ENCODE data around the gene GPC6.

GPC6 gene

GRCh38 chr13:93726173-93726957 lies 499.8 kb downstream of the GPC6 start:
- DNase-seq (ENCODE audit: low read depth, low spot score), result no peak
- in situ Hi-C loops (cut with HindIII; ENCODE audit: low sequenced_read_pairs), result no loop called here
- TF ChIP-seq, protein P1, sequence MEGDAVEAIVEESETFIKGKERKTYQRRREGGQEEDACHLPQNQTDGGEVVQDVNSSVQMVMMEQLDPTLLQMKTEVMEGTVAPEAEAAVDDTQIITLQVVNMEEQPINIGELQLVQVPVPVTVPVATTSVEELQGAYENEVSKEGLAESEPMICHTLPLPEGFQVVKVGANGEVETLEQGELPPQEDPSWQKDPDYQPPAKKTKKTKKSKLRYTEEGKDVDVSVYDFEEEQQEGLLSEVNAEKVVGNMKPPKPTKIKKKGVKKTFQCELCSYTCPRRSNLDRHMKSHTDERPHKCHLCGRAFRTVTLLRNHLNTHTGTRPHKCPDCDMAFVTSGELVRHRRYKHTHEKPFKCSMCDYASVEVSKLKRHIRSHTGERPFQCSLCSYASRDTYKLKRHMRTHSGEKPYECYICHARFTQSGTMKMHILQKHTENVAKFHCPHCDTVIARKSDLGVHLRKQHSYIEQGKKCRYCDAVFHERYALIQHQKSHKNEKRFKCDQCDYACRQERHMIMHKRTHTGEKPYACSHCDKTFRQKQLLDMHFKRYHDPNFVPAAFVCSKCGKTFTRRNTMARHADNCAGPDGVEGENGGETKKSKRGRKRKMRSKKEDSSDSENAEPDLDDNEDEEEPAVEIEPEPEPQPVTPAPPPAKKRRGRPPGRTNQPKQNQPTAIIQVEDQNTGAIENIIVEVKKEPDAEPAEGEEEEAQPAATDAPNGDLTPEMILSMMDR (IDR thresholded peaks at IDR 0.05; ENCODE audit: low read depth, low read length), result no peak
- no peak overlapping the region for H3K4me3 ChIP-seq (ENCODE audit: low read depth, low read length)

DNA sequence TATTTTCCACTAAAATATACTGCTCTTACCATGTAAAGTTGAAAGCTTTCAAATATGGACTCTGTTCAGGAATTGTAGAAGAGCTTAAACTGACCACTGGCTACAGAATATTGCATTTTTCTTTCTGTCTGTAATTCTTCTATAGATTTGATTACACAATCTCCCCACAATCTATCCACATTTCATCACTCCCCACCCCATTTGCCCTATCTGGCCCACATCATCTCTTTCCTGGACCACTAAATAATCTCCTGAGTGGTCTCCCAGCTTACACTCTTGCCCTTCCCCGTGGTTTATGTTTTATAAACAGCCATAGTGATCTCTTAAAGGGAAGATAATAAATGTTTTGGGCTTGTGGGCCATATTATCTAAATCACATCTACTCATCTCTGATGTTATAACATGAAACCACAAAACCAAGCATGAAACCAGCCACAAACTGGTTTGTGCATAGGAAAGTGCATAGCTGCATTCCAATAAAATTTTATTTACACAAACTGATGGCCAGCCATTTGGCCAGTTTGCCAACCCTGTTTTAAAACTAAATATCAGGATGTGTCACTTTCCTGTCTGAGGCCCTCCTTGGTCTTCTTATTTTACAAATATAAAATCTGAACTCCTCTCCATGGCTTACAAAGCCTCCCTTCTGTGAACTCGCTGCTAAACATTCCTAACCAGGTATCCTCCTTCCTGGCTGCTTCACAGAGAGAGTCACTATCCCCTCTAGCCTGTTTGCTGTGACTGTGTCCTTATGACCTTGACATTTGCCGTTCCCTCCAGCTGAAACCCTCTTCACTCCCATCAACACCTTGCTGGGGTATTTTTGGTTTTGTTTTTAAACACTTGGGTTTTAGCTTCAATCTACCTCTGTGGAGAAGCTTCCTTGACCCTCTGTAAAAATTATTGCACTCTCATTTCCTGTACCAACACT lies 500.9 kb downstream of the GPC6 start:
- peak; percentile 57 for DNase-seq (ENCODE audit: low read depth, low spot score)
- in situ Hi-C loops (cut with HindIII; ENCODE audit: low sequenced_read_pairs), result no loop called here
- H3K4me3 ChIP-seq (ENCODE audit: low read depth, low read length), result no peak overlapping the region
- TF ChIP-seq, protein P1 (IDR thresholded peaks at IDR 0.05; ENCODE audit: low read depth, low read length), result no peak

DNA sequence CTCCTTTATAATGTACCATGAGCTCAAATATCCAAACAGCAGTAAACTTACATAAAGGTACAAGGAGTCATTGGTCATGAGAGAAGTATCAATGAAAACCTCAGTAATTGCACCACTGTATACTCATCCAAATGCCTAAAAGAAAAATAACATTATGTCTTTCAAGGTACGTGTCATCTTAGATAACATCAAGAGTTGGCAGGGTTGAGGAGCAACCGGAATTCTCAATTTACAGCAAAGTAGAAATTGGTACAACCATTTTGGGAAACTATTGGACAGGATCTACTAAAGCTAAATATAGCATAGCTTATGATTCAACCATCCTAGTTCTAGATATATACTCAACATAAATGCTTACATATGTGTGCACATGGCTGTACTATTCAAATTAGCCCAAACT lies 502.8 kb downstream of the GPC6 start:
- H3K4me3 ChIP-seq (ENCODE audit: low read depth, low read length), result no peak overlapping the region
- TF ChIP-seq, protein P1 (IDR thresholded peaks at IDR 0.05; ENCODE audit: low read depth, low read length), result no peak
- DNase-seq (ENCODE audit: low read depth, low spot score), result no peak
- in situ Hi-C loops (cut with HindIII; ENCODE audit: low sequenced_read_pairs), result no loop called here

GRCh38 chr13:93730780-93731179 lies 504.2 kb downstream of the GPC6 start:
- in situ Hi-C loops (cut with HindIII; ENCODE audit: low sequenced_read_pairs), result no loop called here
- TF ChIP-seq, protein P1 (IDR thresholded peaks at IDR 0.05; ENCODE audit: low read depth, low read length), result no peak
- no peak overlapping the region for H3K4me3 ChIP-seq (ENCODE audit: low read depth, low read length)
- peak; percentile 46 for DNase-seq (ENCODE audit: low read depth, low spot score)

DNA sequence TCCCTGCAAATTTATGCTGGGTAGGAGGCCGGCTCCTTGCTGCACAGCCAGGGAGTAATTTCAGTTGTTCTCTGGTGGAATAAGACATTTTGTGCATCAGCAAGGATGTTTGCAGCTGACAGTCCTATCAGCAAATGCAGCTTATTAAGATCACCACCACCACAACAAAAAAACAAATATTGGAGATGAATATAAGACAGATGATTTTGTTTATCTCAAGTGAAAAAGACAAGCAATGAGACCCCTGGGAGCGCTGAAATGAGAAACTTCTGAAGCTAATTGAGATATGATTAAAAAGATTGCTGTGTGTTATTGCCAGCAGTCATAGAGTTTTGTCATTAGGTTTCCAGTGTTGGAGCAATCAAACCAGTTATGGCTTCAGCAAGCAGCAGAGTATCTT lies 505.6 kb downstream of the GPC6 start:
- in situ Hi-C loops (cut with HindIII; ENCODE audit: low sequenced_read_pairs), result no loop called here

GRCh38 chr13:93736081-93736480 lies 509.5 kb downstream of the GPC6 start:
- in situ Hi-C loops (cut with HindIII; ENCODE audit: low sequenced_read_pairs), result no loop called here
- TF ChIP-seq, protein P1 (IDR thresholded peaks at IDR 0.05; ENCODE audit: low read depth, low read length), result no peak
- peak; percentile 42 for DNase-seq (ENCODE audit: low read depth, low spot score)

More for the DNA sequence above, 505.6 kb downstream of the GPC6 start:
- H3K4me3 ChIP-seq (ENCODE audit: low read depth, low read length), result no peak overlapping the region
- no peak for DNase-seq (ENCODE audit: low read depth, low spot score)
- TF ChIP-seq, protein P1 (IDR thresholded peaks at IDR 0.05; ENCODE audit: low read depth, low read length), result no peak

More at GRCh38 chr13:93736081-93736480, 509.5 kb downstream of the GPC6 start:
- H3K4me3 ChIP-seq (ENCODE audit: low read depth, low read length), result no peak overlapping the region
